ENCODE measurements around the gene NLGN3.

Gene NLGN3

DNA sequence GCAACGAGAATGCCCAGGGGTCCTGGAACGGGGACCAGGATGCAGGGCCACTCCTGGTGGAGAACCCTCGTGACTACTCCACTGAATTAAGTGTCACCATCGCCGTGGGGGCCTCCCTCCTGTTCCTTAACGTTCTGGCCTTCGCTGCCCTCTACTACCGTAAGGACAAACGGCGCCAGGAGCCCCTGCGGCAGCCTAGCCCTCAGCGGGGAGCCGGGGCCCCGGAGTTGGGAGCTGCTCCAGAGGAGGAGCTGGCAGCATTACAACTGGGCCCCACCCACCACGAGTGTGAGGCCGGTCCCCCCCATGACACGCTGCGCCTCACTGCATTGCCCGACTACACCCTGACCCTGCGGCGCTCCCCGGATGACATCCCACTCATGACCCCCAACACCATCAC lies 24.9 kb downstream of the NLGN3 start:
- TF ChIP-seq, protein P1, sequence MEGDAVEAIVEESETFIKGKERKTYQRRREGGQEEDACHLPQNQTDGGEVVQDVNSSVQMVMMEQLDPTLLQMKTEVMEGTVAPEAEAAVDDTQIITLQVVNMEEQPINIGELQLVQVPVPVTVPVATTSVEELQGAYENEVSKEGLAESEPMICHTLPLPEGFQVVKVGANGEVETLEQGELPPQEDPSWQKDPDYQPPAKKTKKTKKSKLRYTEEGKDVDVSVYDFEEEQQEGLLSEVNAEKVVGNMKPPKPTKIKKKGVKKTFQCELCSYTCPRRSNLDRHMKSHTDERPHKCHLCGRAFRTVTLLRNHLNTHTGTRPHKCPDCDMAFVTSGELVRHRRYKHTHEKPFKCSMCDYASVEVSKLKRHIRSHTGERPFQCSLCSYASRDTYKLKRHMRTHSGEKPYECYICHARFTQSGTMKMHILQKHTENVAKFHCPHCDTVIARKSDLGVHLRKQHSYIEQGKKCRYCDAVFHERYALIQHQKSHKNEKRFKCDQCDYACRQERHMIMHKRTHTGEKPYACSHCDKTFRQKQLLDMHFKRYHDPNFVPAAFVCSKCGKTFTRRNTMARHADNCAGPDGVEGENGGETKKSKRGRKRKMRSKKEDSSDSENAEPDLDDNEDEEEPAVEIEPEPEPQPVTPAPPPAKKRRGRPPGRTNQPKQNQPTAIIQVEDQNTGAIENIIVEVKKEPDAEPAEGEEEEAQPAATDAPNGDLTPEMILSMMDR (IDR thresholded peaks at IDR 0.05; ENCODE audit: low read depth, low read length): no peak
- no peak for DNase-seq (ENCODE audit: extremely low read depth, low read depth)

DNA sequence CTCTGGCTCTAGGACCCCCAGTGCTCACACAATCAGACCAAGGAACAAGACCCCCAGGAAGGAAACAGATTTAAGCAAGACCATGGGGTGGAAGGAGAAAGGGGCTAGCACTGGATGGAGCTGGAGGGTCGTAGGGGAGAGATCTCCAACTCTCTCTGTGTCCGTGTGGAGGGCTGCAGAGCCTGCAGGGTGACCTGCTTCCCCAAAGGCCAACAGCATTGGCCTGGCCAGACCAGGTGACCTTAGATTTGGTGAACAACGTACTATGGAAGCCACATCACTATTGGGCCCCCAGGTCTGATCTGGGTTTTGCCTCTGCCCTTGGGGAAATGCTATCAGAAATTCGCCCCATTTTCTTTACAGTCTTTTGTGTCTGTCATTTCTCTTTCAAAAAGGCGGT lies 26.0 kb downstream of the NLGN3 start:
- TF ChIP-seq, protein P1 (IDR thresholded peaks at IDR 0.05; ENCODE audit: low read depth, low read length): no peak
- DNase-seq (ENCODE audit: extremely low read depth, low read depth): no peak

DNA sequence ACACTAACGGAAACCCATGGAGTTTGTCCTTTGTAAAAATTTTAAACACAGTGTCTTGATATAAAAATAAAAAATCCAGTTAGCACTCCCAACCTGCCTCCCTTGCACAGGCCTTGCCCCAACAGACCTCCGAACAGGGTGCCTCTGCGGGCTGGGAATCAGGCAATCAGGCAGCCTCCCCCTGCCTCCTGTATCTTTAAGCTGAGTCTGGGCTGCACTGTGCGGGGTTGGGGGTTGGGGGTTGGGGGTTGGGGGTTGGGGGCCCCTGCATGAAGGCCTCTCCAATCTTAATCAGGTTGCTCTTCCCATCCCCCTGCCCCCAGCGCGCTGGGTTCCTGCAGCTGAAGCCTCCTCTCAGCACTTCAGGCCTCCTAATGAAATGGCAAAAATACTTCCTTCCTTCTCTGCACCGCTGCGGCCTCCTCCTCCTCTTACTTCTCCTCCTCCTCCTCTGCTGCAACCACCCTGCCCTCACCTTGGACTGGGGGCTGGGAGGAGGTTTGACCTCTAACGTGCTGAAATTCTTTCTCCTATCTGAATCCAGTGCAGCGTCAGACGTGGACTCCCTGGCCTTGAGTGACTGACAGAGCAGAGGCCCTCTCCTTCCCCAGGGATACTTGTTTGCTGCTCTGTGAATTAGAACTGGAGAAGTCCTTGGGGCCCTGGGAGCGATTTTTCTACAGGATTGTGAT lies 26.6 kb downstream of the NLGN3 start:
- no peak for DNase-seq (ENCODE audit: extremely low read depth, low read depth)
- TF ChIP-seq, protein P1 (IDR thresholded peaks at IDR 0.05; ENCODE audit: low read depth, low read length): no peak

DNA sequence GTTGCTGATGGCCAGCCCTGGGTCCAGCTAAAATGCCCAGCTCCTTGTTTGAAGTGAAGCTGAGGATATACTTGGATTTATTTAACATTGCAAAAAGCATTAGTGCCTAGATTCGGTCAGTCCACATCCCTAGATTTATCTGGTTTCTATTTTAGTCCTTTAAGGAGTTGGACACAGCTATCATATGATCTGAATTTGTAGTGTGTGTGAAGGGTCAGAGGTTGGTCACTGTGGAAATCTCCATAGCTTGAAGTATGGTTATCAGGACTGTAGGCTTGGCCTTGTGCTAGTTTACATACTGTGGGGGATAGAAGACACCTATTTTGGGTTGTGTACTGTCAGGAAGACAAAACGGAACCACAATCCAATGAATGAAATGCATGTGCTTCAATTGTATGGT lies 28.8 kb downstream of the NLGN3 start:
- TF ChIP-seq, protein P1 (IDR thresholded peaks at IDR 0.05; ENCODE audit: low read depth, low read length): no peak
- DNase-seq (ENCODE audit: extremely low read depth, low read depth): no peak

DNA sequence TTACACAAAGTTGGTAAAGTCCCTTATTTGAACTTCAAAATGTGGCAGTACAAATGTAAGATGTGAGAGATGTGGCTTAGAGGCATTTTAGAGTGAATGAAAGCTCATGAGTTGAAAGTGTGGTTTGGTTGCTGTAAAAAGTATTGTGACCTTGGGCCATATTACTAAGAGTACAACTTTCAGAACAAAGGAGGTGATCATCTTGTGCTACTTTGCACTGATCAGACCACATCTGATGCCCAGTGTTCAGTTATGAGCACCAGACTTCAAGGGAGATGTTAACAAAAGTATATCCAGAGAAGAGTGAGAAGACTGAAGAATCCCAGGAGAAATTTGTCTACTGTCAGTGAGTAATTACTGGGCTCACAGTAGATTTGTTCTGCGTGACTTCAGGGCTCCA lies 30.2 kb downstream of the NLGN3 start:
- TF ChIP-seq, protein P1 (IDR thresholded peaks at IDR 0.05; ENCODE audit: low read depth, low read length): no peak
- DNase-seq (ENCODE audit: extremely low read depth, low read depth): no peak

DNA sequence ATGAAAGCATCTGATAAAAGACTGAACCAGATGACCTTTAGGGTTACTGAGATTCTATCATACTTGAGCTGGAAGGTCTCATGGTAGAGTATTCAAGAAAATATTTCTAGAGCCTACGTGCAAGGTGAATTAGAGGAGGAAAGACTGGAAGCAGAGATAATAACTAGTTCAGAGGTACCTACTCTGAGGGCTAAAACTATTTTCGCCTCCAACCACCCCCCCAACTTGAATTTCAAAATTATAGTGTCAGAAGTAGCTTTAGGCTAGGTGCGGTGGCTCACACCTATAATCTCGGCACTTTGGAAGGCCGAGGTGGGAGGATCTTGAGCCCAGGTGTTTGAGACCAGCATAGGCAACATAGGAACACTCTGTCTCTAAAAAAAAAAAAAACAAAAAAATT lies 30.9 kb downstream of the NLGN3 start:
- no peak for DNase-seq (ENCODE audit: extremely low read depth, low read depth)
- TF ChIP-seq, protein P1 (IDR thresholded peaks at IDR 0.05; ENCODE audit: low read depth, low read length): no peak

DNA sequence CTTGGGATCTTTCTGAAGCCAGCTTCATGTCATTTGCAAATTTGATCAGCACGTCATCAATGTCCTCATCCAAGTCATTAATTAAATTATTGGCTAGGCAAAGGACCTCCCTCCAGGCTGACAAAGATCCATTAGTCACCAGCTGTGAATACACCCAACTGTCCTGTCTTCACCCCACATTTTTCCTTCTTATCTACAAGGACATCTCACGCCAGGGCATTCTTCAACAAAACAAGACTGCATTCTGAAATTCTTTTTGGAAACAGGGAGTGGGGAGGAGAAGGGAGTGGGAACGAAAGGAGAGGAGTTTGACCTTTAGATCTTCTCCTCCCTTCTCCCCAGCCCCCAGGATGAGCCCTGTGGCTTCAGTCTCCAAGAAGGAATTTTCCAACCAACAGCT lies 32.7 kb downstream of the NLGN3 start:
- TF ChIP-seq, protein P1 (IDR thresholded peaks at IDR 0.05; ENCODE audit: low read depth, low read length): no peak
- no peak for DNase-seq (ENCODE audit: extremely low read depth, low read depth)

Data from AG09319 (cell line).